Fibroblast of skin of right quadriceps (primary cell): Measurements from ENCODE around the gene KBTBD8.

Experiments
- DNase-seq: peaks from one replicate; pipeline ENCODE4 v3.0.0-alpha.2; 2013

The KBTBD8 gene

DNA sequence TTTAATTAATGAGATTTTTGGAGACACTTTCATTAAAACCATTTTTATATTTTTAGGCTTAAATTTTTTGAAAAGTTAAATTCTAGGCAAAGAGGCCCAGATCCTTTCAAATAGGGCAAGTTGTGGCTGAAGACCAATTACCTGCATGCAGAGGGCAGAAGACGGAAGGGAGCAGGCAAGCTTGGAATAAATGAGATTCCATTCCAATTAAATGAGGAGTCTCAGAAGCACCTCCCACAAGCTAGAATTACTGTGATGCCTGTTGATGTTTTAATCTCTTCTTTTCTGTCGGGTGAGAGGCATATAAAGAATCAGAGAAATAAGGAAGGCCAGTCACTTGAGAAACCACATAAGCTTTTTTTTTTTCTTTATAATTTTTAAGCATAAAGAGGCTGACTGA lies 46.8 kb downstream of the KBTBD8 start:
- no peak for DNase-seq

- DNase-seq: no peak
Measured at GRCh38 chr3:67045711-67046465, 47.8 kb downstream of the KBTBD8 start.

GRCh38 chr3:67047051-67047450 lies 48.9 kb downstream of the KBTBD8 start:
- no peak for DNase-seq

- DNase-seq: no peak
Measured at GRCh38 chr3:67048067-67048714, 50.1 kb downstream of the KBTBD8 start.

- no peak for DNase-seq
Measured at GRCh38 chr3:67048715-67049074, 50.6 kb downstream of the KBTBD8 start.

GRCh38 chr3:67059443-67059842 lies 61.3 kb downstream of the KBTBD8 start:
- DNase-seq: no peak
